GM12878 (cell line): ENCODE measurements around the gene EID1. TPM values are rescaled to one million over a fixed set of nuclear protein-coding genes. Genes with fewer than 3 reads are reported as not detected.

Experiments used
- ATAC-seq: fragments of 200-7000 bp; cut with Tn5 transposase; 3 replicates; pipeline ENCODE4 v1.9.1; 2020; ENCODE audit warnings: mild to moderate bottlenecking, moderate library complexity
- BruUV-seq: library from RNA; stranded (reverse); fragments of 400-500 nt; replicated peaks from 2 replicates; lab custom pipeline; 2021; lab: Mats Ljungman, UMichigan
- CTCF ChIA-PET: fragments of 300-600 bp; sonication (Branson Sonifier 250); formaldehyde crosslinking; extraction: SDS; loops from one replicate; lab custom pipeline; 2021; ENCODE audit warnings: inconsistent platforms; lab: Yijun Ruan, JAX
- POLR2A ChIA-PET: fragments of 350-600 bp; formaldehyde crosslinking; extraction: SDS; loops from one replicate; lab custom pipeline; 2021; ENCODE audit warnings: inconsistent platforms; lab: Charles Lee
- RAD21 ChIA-PET: fragments of 300-600 bp; sonication (Branson Sonifier 250); formaldehyde crosslinking; loops from one replicate; lab custom pipeline; 2023; ENCODE audit warnings: antibody characterized with exemption; ENCODE audit not compliant: unreplicated experiment; lab: Charles Lee
- SMC1A ChIA-PET: fragments of 300-600 bp; sonication (Branson Sonifier 250); formaldehyde crosslinking; loops from one replicate; lab custom pipeline; 2023; ENCODE audit not compliant: unreplicated experiment, uncharacterized antibody; lab: Charles Lee
- DNase-seq: peaks from one replicate; pipeline ENCODE4 v3.0.0-alpha.2; 2011; ENCODE audit warnings: low read depth, low spot score
- FAIRE-seq: peaks from 3 replicates; lab custom pipeline; 2011; peaks lifted over from hg19 to GRCh38; lab: Jason Lieb, UNC
- H2AFZ ChIP-seq: 2 replicates; pipeline ENCODE4 v1.6.0; 2011; ENCODE audit warnings: low read depth, low read length, control low read depth; ENCODE audit not compliant: control insufficient read depth
- H3K27ac ChIP-seq: 2 replicates; pipeline ENCODE4 v1.5.1; 2011; ENCODE audit warnings: control low read depth; ENCODE audit not compliant: control insufficient read depth, insufficient read depth
- H3K27me3 ChIP-seq, 2 experiments: replicated peaks in 1 of 2; 2 replicates each; pipeline versions ENCODE4 v1.6.0 to v1.6.1; 2011; ENCODE audit warnings: low read length in 1 of 2; ENCODE audit not compliant: control insufficient read depth in 2 of 2, insufficient read depth in 2 of 2
- H3K36me3 ChIP-seq, 2 experiments: 2 replicates each; pipeline ENCODE4 v1.5.1; 2011; ENCODE audit warnings: low read length in 1 of 2; ENCODE audit not compliant: control insufficient read depth in 2 of 2, insufficient read depth in 2 of 2
- H3K4me1 ChIP-seq: 2 replicates; pipeline ENCODE4 v1.6.1; 2011; ENCODE audit warnings: mild to moderate bottlenecking, low read length, moderate library complexity, mixed read lengths; ENCODE audit not compliant: control insufficient read depth, insufficient read depth
- H3K4me2 ChIP-seq: 2 replicates; pipeline ENCODE4 v1.6.0; 2011; ENCODE audit warnings: control low read depth; ENCODE audit not compliant: control insufficient read depth, insufficient read depth
- H3K4me3 ChIP-seq: fragments of 200-600 bp; sonication (generic); 2 replicates; pipeline ENCODE4 v1.5.1; 2016
- H3K79me2 ChIP-seq: 2 replicates; pipeline ENCODE4 v1.6.0; 2011; ENCODE audit warnings: low read length; ENCODE audit not compliant: control insufficient read depth, insufficient read depth
- H3K9ac ChIP-seq: 2 replicates; pipeline ENCODE4 v1.8.0; 2011; ENCODE audit warnings: low read length, control low read depth, mixed read lengths; ENCODE audit not compliant: control insufficient read depth, insufficient read depth
- H3K9me3 ChIP-seq: replicated peaks from 3 replicates; pipeline ENCODE4 v1.5.1; 2011; ENCODE audit warnings: mild to moderate bottlenecking, low read length; ENCODE audit not compliant: control insufficient read depth, insufficient read depth
- H4K20me1 ChIP-seq: 2 replicates; pipeline ENCODE4 v1.6.0; 2011; ENCODE audit not compliant: control insufficient read depth, insufficient read depth
- CEBPZ ChIP-seq: fragments of 150-350 bp; IDR thresholded peaks from 2 replicates; pipeline ENCODE4 v1.6.1; 2016; ENCODE audit warnings: low read depth, low read length
- CUX1 ChIP-seq: IDR thresholded peaks from 2 replicates; pipeline ENCODE4 v1.6.1; 2012; ENCODE audit warnings: improper control_type of control experiment, low read depth, low read length; ENCODE audit not compliant: insufficient replicate concordance
- E2F8 ChIP-seq: fragments of 450-650 bp; IDR thresholded peaks from 2 replicates; pipeline ENCODE4 v1.6.1; 2018; ENCODE audit warnings: mild to moderate bottlenecking, low read depth, moderate library complexity; ENCODE audit not compliant: partially characterized antibody
- NRF1 ChIP-seq: conservative IDR thresholded peaks from 2 replicates; pipeline ENCODE4 v1.6.1; 2011; ENCODE audit warnings: mild to moderate bottlenecking, low read depth, low read length, improper control_type of control experiment
- RB1 ChIP-seq: fragments of 450-650 bp; formaldehyde crosslinking; IDR thresholded peaks from 2 replicates; pipeline ENCODE4 v1.6.1; 2017; ENCODE audit warnings: mild to moderate bottlenecking, borderline replicate concordance
- SUZ12 ChIP-seq: fragments of 200-600 bp; sonication (generic); IDR thresholded peaks from one replicate; pipeline ENCODE4 v1.6.1; 2018; ENCODE audit warnings: antibody characterized with exemption, mild to moderate bottlenecking; ENCODE audit not compliant: unreplicated experiment
- ZNF217 ChIP-seq: fragments of 450-650 bp; IDR thresholded peaks from 2 replicates; pipeline ENCODE4 v1.6.1; 2017; ENCODE audit warnings: antibody characterized with exemption, mild to moderate bottlenecking
- ZNF384 ChIP-seq: IDR thresholded peaks from 2 replicates; pipeline ENCODE4 v1.6.1; 2012; ENCODE audit warnings: low read depth, mild to moderate bottlenecking, low read length, improper control_type of control experiment, borderline replicate concordance
- WGBS: methylation state at CpG from one replicate; pipeline ENCODE4 v1.1.6; 2016; ENCODE audit warnings: low lambda C conversion rate; ENCODE audit not compliant: insufficient replicate concordance, insufficient coverage; ENCODE audit errors: missing lambda C conversion rate; 5-methylcytosine and 5-hydroxymethylcytosine counted together
- in situ Hi-C: fragments of 300-500 bp; cut with MboI; formaldehyde crosslinking; loops from 9 replicates; pipeline ENCODE4 v1.14.3; 2018; ENCODE audit warnings: mixed read lengths
- intact Hi-C: fragments of 100-400 bp; cut with micrococcal nuclease; formaldehyde crosslinking; loops from one replicate; pipeline ENCODE4 v1.14.2; 2022; ENCODE audit not compliant: unreplicated experiment
- polyA plus RNA-seq, 11 experiments: library from polyadenylated mRNA; depleted of rRNA in 4 of 11; unstranded in 6 of 11; stranded (reverse) in 5 of 11; fragments of >200 nt; fragmentation: Nextera tagmentation in 4 of 11; fragmentation: Illumina TruSeq in 1 of 11; extraction: Ambion mirVana in 4 of 11; extraction: Trizol in 1 of 11; gene quantifications; 1 replicate in 1 of 11; 2 replicates in 10 of 11; pipeline versions ENCODE4 v1.2.1 to v1.2.3, GENCODE V29; 2011 to 2016; ENCODE audit warnings: inconsistent platforms in 2 of 11, missing spikeins in 2 of 11, low read depth in 1 of 11
- total RNA-seq, 4 experiments: library from RNA; depleted of rRNA in 3 of 4; stranded (reverse); fragments of >200 nt in 3 of 4; fragmentation: Illumina TruSeq in 1 of 4; extraction: Trizol in 1 of 4; gene quantifications; 2 replicates each; pipeline versions ENCODE4 v1.2.1 to v1.2.3, GENCODE V29; 2013 to 2021

The EID1 gene
- total and polyA plus RNA-seq, 10 of the 15 experiments (the other 5 are each of a cell fraction or from before 2014, with no cell fraction given), result 45.6 to 210 (median 124) TPM

- TF ChIP-seq RB1 (no peak), NRF1 (peak; percentile 99), E2F8 (peak; percentile 32)
- TF ChIP-seq, all 136 proteins: peak for 54
These were observed at the start of gene EID1 (continued) for GRCh38 chr15:48877630-48878595.

DNA sequence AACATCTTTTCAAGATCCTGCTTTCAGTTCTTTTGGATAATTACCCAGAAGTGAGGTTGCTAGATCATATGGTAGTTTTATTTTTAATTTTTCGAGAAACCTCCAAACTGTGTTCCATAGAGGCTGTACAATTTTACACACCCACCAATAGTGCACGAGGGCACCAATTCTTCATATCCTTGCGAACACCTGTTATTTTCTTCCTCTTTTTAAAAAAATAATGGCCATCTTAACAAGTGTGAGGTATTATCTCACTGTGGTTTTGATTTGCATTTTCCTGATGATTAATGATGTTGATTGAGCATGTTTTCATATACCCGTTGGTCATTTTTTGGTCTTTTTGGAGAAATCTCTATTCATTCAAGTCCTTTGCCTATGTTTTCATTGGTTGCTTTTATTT lies 49.5 kb upstream of the EID1 start:
- FAIRE-seq (no peak), ATAC-seq (no peak), DNase-seq (no peak)
- in situ Hi-C loops (no loop called here), intact Hi-C loops (no loop called here)
- BruUV-seq, result no TSS peak
- Histone ChIP-seq H3K9me3 (no peaks in the 10 kb centered on the region; the same call in 2 of the 3 replicates), H3K79me2 (no peaks in the 10 kb centered on the region), H3K27ac (no peak overlapping the region), H3K9ac (no peak overlapping the region), H3K4me2 (no peak overlapping the region), H3K4me3 (no peak overlapping the region), H4K20me1 (no peaks in the 10 kb centered on the region), H2AFZ (no peak overlapping the region), H3K27me3 (no peaks in the 10 kb centered on the region), H3K4me1 (no peaks in the 10 kb centered on the region), H3K36me3 (no peaks in the 10 kb centered on the region)
- WGBS, result 30% methylated on average over 4 of the region's 4 CpGs
- ChIA-PET POLR2A (no interaction called here), CTCF (no interaction called here), RAD21 (no interaction called here), SMC1A (no interaction called here)
- TF ChIP-seq CEBPZ, result no peak
- no peak for TF ChIP-seq CUX1
- TF ChIP-seq ZNF384, result no peak
- TF ChIP-seq SUZ12, result no peak
- TF ChIP-seq ZNF217, result no peak
